Measurements from ENCODE around the gene KIAA1217.

Gene KIAA1217

DNA sequence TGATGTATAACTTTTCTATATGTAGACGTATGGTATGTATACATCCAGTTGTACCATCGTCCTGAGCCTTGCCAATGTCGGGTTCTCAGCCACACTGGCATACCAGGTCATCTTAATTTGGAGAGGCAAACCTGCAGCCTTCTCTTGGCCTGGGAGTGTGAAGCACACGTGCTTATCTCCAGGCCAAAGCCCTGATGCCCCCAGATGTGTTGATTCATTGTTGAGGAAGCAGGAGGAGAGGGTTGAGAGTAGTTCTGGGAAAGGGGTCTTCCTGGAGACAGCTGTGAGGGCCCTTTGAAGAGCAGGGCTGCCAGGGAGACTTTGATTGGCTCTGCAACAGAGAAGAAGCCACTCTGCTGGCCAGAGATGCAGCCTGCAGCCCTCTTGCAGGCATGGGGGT, 359.1 kb downstream of the KIAA1217 start:
- DNase-seq: no peak

GRCh38 chr10:24569330-24569796, 360.4 kb downstream of the KIAA1217 start:
- DNase-seq: no peak

DNA sequence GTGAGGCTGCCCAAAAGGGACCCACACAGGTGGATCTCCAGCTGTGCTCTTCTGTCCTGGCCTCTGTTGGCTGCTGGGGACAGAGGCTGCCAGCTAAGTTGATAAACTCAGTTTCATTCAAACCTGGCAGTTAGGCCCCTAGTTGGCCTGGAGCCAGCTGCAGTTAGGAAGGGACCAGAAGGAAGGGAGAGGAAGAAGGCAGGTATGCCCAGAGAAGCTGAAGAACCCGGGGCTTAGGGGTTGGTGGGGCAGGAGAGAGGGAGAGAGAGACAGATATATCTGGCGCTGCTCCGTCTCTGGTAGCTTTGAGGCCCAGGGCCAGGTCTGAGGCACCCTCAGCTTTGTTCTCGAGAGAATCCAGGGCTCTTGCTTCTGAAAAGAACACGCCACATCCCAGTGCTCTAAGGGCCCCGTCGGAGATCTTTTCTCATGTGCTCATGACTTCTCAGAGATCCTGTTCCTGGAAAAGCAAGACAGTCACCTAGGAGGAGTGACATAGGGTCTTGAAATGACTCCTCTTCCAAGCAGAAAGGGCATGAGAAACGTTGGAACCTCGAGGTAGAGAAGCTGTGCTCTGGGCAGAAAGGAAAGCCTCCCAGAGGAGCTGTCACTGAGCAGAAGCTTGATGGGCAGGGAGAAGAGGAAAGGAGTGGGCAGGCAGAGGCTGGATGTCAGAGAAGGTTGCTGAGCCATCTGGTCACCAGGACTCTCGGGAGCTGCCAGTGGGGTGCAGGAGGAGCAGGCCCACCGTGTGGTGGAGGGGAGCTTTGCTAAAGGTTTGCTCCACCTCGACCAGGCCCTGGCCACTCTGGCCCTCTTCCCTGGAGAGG, 361.1 kb downstream of the KIAA1217 start:
- DNase-seq: no peak

DNA sequence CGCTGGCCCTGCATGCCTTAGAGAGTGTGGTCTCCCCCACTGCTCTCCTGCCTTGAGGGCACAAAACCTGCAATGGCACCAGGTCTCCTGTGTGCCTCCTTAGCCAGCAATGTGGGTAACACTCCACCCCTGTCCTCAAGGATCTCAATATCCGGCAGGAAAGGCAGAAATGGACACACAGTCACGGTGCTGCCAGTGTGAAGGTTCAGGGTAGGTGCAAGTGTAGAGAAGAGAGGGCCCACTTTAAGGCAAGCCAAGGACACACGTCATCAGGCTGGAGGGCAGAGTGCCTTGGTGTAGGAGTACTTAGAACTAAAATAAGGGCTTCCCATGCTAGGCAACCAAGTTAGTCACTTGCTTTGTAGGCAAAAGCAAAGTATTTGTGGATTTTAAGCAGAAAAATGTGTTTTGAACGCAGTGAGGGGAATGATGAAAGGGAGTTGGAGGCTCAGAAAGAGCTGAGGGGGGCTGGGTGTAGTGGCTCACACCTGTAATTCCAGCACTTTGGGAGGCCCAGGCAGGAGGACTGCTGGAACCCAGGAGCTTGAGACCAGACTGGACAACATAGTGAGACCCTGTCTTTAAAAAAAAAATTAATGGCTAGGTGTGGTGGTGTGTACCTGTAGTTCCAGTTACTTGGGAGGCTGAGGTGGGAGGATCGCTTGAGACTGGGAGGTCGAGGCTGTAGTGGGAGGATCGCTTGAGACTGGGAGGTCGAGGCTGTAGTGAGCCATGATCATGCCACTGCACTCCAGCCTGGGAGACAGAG, 361.9 kb downstream of the KIAA1217 start:
- no peak for DNase-seq

- DNase-seq: no peak
Observed at GRCh38 chr10:24571870-24572450, 363.0 kb downstream of the KIAA1217 start.

- no peak for DNase-seq
Observed at GRCh38 chr10:24574161-24574560, 365.2 kb downstream of the KIAA1217 start.

- DNase-seq: no peak
Observed at GRCh38 chr10:24574578-24575155, 365.7 kb downstream of the KIAA1217 start.

DNA sequence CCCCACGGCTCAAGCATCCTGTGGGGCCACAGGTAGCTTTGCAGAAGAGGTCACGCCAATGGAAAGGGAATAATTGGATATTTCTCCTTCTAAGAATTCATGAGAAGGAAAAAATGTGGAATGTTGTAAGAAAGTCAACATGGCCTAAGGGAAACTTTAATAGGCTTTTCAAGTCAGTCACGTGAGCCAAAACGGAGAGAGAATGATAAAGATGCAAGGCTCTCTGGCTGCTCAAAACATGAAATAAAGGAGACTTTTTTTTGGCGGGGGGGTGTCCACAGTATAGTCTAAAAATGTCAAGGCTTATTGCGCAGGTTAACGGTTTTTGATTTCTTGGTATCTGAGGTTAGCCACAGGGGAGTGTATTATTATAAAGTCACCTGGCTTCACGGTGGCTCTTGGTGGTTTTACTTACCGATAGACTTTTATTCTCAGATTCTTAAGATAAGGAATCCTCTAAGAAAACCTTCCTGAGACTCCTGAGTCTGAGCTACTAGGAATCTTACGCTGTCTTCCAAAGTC, 366.6 kb downstream of the KIAA1217 start:
- DNase-seq: no peak

DNA sequence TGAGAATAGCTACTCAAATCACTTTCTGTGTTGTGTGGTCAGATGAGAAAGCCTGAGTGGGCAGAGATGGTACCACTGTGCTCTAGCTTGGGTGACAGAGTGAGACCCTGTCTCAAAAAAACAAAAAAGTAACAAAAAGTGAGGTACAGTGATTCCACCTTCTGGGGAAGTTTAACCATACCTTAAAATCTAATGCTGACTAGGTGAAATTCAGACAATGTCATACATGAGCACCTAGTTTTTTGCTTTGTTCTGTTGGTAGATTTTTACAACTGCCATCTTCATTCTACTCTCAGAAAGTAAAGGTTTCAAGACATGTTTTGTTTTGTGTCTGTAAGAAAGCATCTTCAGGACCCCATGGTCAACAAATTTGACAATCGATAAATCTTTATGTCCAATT, 370.5 kb downstream of the KIAA1217 start:
- DNase-seq: no peak

DNA sequence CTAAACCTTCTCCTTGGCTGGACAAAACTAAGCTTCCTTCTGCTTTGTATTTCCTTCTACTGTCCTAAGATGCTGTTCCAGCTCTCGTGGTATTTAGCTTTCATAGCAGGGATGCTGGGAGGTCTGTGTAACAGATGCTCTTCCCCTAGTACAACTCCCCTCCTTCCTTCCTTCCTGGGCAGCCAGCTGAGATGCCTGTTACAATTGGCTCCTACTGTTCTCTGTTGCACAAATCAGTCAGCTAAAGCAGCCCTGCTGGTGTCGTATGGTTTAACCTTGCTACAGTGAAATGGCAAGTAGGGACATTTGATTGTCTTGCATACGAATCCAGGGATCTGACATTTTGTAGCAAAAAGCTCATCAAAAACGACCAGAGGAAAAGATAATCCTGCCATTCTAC, 371.0 kb downstream of the KIAA1217 start:
- DNase-seq: no peak

DNA sequence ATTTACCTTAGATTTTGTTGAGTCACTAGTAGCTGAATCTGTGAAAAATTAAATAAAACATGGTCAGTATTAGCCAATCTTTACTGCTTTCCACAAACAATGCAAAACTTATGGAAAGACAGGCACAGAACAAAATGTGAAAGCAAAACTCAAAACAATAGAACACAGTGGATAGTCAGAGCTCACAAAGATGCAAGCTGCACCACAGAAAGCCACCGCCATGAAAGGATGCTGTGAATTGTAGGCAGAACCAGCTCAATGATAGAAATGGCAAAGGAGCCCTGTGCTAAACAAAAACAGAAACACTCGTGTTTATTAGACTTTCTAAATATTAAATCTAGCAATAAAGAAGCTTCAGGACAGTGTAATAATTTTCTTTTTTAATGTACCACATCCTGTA, 380.3 kb downstream of the KIAA1217 start:
- DNase-seq: no peak

GRCh38 chr10:24590697-24591457, 381.9 kb downstream of the KIAA1217 start:
- no peak for DNase-seq

DNA sequence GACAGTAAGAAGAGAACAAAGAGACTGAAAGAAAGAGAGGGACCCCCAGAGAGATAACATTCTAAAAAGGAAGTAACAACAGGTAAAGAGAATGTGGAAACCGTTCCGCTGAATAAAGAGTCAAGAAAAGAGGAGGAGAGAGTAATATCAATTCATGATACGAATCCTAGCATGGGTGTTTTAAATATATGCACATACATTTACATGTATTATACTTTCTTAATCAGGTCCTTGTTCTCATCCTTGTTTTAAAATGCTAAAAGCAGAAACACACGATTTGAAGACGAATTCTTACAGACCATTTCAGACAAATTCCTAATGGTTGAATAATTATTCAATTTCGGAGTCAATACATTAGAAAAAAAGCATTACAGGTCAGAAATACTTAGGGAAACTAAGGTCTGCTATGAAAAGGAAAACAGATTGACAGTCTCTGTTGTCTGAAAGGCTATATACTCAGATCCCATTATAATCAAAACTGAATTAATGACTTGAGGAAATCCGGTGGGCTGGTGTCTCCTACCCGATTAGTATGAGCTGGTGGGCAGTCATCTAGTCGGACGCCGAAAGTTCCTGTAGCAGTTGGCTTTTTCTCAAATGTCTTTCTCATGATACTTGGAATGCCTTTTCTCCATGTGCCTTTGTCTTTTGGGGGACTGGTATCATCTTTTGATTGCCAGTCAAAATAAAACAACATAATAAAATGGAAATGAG, 387.4 kb downstream of the KIAA1217 start:
- no peak for DNase-seq

DNA sequence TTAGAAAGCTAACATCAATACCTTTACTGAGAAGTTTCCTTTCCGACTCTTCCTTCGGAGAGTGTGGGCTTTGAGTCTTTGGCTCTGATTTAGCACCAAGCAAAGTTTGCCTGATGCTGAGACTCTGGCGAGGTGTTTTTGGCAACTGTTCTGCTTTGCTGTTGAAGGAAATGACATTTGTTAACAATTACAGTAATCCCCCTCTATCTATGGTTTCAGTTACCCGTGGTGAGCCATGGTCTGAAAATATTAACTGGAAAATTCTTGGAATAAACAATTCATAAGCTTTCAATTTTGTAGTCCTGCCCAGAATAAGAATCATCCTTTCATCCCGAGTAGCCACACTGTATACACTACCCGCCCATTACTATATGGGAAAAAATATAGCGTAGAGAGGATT, 388.5 kb downstream of the KIAA1217 start:
- no peak for DNase-seq

Data from NCI-H2107 (cell line).